HEK293 (cell line): ENCODE results near the gene DDX47.

Source experiments
- CTCF ChIA-PET: fragments of 350-600 bp; formaldehyde crosslinking; extraction: SDS; loops from one replicate; lab custom pipeline; 2021; ENCODE audit warnings: antibody characterized with exemption; lab: Yijun Ruan, JAX
- POLR2A ChIA-PET: fragments of 300-600 bp; formaldehyde crosslinking; extraction: SDS; loops from one replicate; lab custom pipeline; 2020; ENCODE audit warnings: antibody characterized with exemption, inconsistent platforms; lab: Yijun Ruan, JAX
- H3K27ac ChIP-seq: fragments of 200-500 bp; sonication (Bioruptor generic); 2 replicates; pipeline ENCODE4 v1.5.1; 2014; ENCODE audit warnings: low read depth, low read length, control low read depth, inconsistent platforms; ENCODE audit errors: extremely low read depth
- H3K36me3 ChIP-seq, 2 experiments: fragments of 200-500 bp in 1 of 2; sonication (Bioruptor generic) in 1 of 2; 1 replicate in 1 of 2; 2 replicates in 1 of 2; pipeline ENCODE4 v1.5.1; 2014 to 2017; ENCODE audit warnings: inconsistent platforms in 2 of 2, low read length in 2 of 2; ENCODE audit not compliant: control insufficient read depth in 2 of 2, insufficient read depth in 1 of 2
- H3K4me1 ChIP-seq: fragments of 200-500 bp; sonication (Bioruptor generic); 2 replicates; pipeline ENCODE4 v1.5.1; 2014; ENCODE audit warnings: mild to moderate bottlenecking, low read length, inconsistent platforms; ENCODE audit not compliant: control insufficient read depth, insufficient read depth
- H3K4me3 ChIP-seq: 2 replicates; pipeline ENCODE4 v1.5.1; 2011; ENCODE audit warnings: low read depth, mild to moderate bottlenecking, control low read depth, low read length, moderate library complexity
- H3K9me3 ChIP-seq: fragments of 200-500 bp; sonication (Bioruptor generic); 2 replicates; pipeline ENCODE4 v1.5.1; 2014; ENCODE audit warnings: low read depth, low read length, inconsistent platforms; ENCODE audit not compliant: control insufficient read depth, insufficient read depth
- GLI4 ChIP-seq: fragments of 450-650 bp; formaldehyde crosslinking; IDR thresholded peaks from 2 replicates; pipeline ENCODE4 v1.5.1; 2016; ENCODE audit warnings: missing biosample characterization, missing genetic modification characterization
- IKZF3 ChIP-seq: fragments of 450-650 bp; IDR thresholded peaks from 2 replicates; pipeline ENCODE4 v1.5.0; 2018; ENCODE audit warnings: missing biosample characterization, mild to moderate bottlenecking, missing genetic modification characterization, moderate library complexity
- MYNN ChIP-seq: fragments of 450-650 bp; formaldehyde crosslinking; IDR thresholded peaks from 2 replicates; pipeline ENCODE4 v1.5.1; 2016; ENCODE audit warnings: missing biosample characterization, missing genetic modification characterization, borderline replicate concordance
- RBAK ChIP-seq: fragments of 450-650 bp; formaldehyde crosslinking; IDR thresholded peaks from 2 replicates; pipeline ENCODE4 v1.5.1; 2016; ENCODE audit warnings: missing biosample characterization, missing genetic modification characterization
- WT1 ChIP-seq: fragments of 450-650 bp; formaldehyde crosslinking; IDR thresholded peaks from 2 replicates; pipeline ENCODE4 v1.5.1; 2016; ENCODE audit warnings: missing biosample characterization, missing genetic modification characterization
- ZFP41 ChIP-seq: fragments of 450-650 bp; formaldehyde crosslinking; IDR thresholded peaks from 2 replicates; pipeline ENCODE4 v1.5.1; 2016; ENCODE audit warnings: missing biosample characterization, missing genetic modification characterization, borderline replicate concordance
- ZNF133 ChIP-seq: fragments of 450-650 bp; formaldehyde crosslinking; IDR thresholded peaks from 2 replicates; pipeline ENCODE4 v1.5.1; 2016; ENCODE audit warnings: missing biosample characterization, missing genetic modification characterization
- ZNF202 ChIP-seq: fragments of 450-650 bp; formaldehyde crosslinking; IDR thresholded peaks from 2 replicates; pipeline ENCODE4 v1.5.1; 2016; ENCODE audit warnings: missing biosample characterization, missing genetic modification characterization, borderline replicate concordance
- ZNF24 ChIP-seq: fragments of 450-650 bp; formaldehyde crosslinking; IDR thresholded peaks from 2 replicates; pipeline ENCODE4 v1.5.1; 2016; ENCODE audit warnings: missing biosample characterization, missing genetic modification characterization
- ZNF350 ChIP-seq: fragments of 450-650 bp; formaldehyde crosslinking; IDR thresholded peaks from 2 replicates; pipeline ENCODE4 v1.5.0; 2017; ENCODE audit warnings: missing biosample characterization, mild to moderate bottlenecking, missing genetic modification characterization
- ZNF391 ChIP-seq: fragments of 450-650 bp; formaldehyde crosslinking; IDR thresholded peaks from 2 replicates; pipeline ENCODE4 v1.5.1; 2016; ENCODE audit warnings: low read depth, missing biosample characterization, missing genetic modification characterization, borderline replicate concordance
- ZNF501 ChIP-seq: fragments of 450-650 bp; formaldehyde crosslinking; IDR thresholded peaks from 2 replicates; pipeline ENCODE4 v1.5.1; 2016; ENCODE audit warnings: missing biosample characterization, missing genetic modification characterization
- ZNF561 ChIP-seq: fragments of 450-650 bp; IDR thresholded peaks from 2 replicates; pipeline ENCODE4 v1.5.1; 2018; ENCODE audit warnings: missing biosample characterization, missing genetic modification characterization, borderline replicate concordance
- ZNF670 ChIP-seq: fragments of 450-650 bp; formaldehyde crosslinking; IDR thresholded peaks from 2 replicates; pipeline ENCODE4 v1.5.1; 2016; ENCODE audit warnings: missing biosample characterization, missing genetic modification characterization, low read depth
- ZNF747 ChIP-seq: fragments of 450-650 bp; formaldehyde crosslinking; IDR thresholded peaks from 2 replicates; pipeline ENCODE4 v1.5.1; 2016; ENCODE audit warnings: missing biosample characterization, missing genetic modification characterization
- ZNF785 ChIP-seq: fragments of 450-650 bp; formaldehyde crosslinking; IDR thresholded peaks from 2 replicates; pipeline ENCODE4 v1.5.1; 2016; ENCODE audit warnings: missing biosample characterization, missing genetic modification characterization
- TF ChIP-seq, protein P1 (sequence below): fragments of 450-650 bp; formaldehyde crosslinking; IDR thresholded peaks from 2 replicates; pipeline ENCODE4 v1.5.1; 2016; ENCODE audit warnings: missing biosample characterization, missing genetic modification characterization
- TF ChIP-seq, protein P2 (sequence below): fragments of 450-650 bp; formaldehyde crosslinking; IDR thresholded peaks from 2 replicates; pipeline ENCODE4 v1.5.1; 2017; ENCODE audit warnings: missing biosample characterization, missing genetic modification characterization
- TF ChIP-seq, protein P3 (sequence below): fragments of 450-650 bp; formaldehyde crosslinking; IDR thresholded peaks from 2 replicates; pipeline ENCODE4 v1.5.1; 2016; ENCODE audit warnings: missing biosample characterization, missing genetic modification characterization

The DDX47 gene

DNA sequence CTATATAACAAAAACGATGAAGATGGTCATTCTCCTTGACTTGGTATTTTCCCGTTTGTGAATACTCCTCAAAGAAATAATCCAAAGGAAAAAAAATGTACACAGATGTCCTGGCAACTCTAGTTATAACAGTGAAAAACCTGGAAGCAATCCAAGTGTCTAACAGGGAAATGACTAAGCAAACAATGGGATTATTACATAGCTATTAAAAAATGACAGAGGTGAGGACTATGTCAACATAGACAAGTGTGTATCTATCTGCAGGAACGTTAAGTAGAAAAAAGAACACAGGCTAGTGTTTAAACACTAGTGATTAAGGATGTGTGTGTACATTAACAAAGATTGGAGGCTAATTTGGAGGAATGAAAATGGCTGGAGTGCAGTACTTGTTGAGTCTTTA, 33.6 kb upstream of the DDX47 start (continued):
- TF ChIP-seq ZNF24 (tag by site-specific recombination), result peak; percentile 95

DNA sequence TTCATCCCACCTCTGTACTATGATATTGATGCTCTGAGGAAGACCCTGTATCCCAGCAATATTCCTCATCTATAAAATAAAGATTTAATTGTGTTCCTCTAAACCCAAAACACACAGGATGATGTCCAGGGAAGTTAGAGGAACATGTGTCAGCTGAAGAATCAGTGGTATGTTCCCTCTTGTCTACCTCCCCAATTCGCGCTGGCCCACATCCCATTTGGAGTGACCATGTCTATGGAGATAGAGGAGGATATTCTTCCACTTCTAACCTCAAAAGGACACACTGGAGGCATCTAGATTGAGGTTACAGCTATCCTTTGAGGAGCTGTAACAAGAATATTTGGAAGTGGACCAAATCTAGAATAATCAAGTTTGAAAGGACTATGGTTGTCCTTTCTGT, 29.0 kb upstream of the DDX47 start:
- Histone ChIP-seq H3K9me3 (no peaks in the 10 kb centered on the region), H3K36me3 (no peaks in the 10 kb centered on the region), H3K4me1 (peaks cover 28% of the 10 kb centered on the region), H3K27ac (no peak overlapping the region), H3K4me3 (no peak overlapping the region)
- TF ChIP-seq ZNF391 (tag by site-specific recombination) (no peak), ZNF670 (no peak), ZNF747 (tag by site-specific recombination) (no peak), IKZF3 (no peak), ZNF561 (tag by site-specific recombination) (no peak), MYNN (tag by site-specific recombination) (no peak), ZNF350 (tag by site-specific recombination) (no peak), ZNF501 (tag by site-specific recombination) (no peak), ZFP41 (tag by site-specific recombination) (no peak), ZNF202 (tag by site-specific recombination) (no peak), WT1 (no peak), GLI4 (tag by site-specific recombination) (no peak), ZNF133 (tag by site-specific recombination) (no peak), ZNF785 (tag by site-specific recombination) (no peak), RBAK (no peak)
- TF ChIP-seq, protein P1, sequence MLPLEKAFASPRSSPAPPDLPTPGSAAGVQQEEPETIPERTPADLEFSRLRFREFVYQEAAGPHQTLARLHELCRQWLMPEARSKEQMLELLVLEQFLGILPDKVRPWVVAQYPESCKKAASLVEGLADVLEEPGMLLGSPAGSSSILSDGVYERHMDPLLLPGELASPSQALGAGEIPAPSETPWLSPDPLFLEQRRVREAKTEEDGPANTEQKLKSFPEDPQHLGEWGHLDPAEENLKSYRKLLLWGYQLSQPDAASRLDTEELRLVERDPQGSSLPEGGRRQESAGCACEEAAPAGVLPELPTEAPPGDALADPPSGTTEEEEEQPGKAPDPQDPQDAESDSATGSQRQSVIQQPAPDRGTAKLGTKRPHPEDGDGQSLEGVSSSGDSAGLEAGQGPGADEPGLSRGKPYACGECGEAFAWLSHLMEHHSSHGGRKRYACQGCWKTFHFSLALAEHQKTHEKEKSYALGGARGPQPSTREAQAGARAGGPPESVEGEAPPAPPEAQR (tag by site-specific recombination), result no peak
- TF ChIP-seq, protein P2, sequence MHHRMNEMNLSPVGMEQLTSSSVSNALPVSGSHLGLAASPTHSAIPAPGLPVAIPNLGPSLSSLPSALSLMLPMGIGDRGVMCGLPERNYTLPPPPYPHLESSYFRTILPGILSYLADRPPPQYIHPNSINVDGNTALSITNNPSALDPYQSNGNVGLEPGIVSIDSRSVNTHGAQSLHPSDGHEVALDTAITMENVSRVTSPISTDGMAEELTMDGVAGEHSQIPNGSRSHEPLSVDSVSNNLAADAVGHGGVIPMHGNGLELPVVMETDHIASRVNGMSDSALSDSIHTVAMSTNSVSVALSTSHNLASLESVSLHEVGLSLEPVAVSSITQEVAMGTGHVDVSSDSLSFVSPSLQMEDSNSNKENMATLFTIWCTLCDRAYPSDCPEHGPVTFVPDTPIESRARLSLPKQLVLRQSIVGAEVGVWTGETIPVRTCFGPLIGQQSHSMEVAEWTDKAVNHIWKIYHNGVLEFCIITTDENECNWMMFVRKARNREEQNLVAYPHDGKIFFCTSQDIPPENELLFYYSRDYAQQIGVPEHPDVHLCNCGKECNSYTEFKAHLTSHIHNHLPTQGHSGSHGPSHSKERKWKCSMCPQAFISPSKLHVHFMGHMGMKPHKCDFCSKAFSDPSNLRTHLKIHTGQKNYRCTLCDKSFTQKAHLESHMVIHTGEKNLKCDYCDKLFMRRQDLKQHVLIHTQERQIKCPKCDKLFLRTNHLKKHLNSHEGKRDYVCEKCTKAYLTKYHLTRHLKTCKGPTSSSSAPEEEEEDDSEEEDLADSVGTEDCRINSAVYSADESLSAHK (tag by site-specific recombination), result no peak
- TF ChIP-seq, protein P3, sequence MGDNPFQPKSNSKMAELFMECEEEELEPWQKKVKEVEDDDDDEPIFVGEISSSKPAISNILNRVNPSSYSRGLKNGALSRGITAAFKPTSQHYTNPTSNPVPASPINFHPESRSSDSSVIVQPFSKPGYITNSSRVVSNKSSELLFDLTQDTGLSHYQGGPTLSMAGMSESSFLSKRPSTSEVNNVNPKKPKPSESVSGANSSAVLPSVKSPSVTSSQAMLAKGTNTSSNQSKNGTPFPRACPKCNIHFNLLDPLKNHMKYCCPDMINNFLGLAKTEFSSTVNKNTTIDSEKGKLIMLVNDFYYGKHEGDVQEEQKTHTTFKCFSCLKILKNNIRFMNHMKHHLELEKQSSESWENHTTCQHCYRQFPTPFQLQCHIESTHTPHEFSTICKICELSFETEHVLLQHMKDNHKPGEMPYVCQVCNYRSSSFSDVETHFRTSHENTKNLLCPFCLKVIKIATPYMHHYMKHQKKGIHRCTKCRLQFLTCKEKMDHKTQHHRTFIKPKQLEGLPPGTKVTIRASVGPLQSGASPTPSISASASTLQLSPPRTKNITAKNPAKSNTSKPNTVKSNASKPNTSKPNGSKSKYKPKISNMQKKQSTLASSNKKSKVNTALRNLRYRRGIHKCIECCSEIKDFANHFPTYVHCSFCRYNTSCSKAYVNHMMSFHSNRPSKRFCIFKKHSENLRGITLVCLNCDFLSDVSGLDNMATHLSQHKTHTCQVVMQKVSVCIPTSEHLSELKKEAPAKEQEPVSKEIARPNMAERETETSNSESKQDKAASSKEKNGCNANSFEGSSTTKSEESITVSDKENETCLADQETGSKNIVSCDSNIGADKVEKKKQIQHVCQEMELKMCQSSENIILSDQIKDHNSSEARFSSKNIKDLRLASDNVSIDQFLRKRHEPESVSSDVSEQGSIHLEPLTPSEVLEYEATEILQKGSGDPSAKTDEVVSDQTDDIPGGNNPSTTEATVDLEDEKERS, result no peak
- ChIA-PET POLR2A (no interaction called here), CTCF (interaction anchor here (1.2 kb wide), 1 partner anchor 48 kb away, joined by 3 read pairs; no protein-coding TSS in a partner anchor)
